GM23248 (cell line): ENCODE data around the gene LONP2. TPM values are rescaled to one million over a fixed set of nuclear protein-coding genes. Genes with fewer than 3 reads are reported as not detected.

Experiments used
- DNase-seq: peaks from one replicate; pipeline ENCODE4 v3.0.0-alpha.2; 2015
- H2AFZ ChIP-seq: fragments of 200-600 bp; sonication (generic); 2 replicates; pipeline ENCODE4 v1.6.1; 2016; ENCODE audit warnings: antibody characterized with exemption
- H3F3A ChIP-seq: fragments of 200-600 bp; sonication (generic); 2 replicates; pipeline ENCODE4 v1.6.1; 2016; ENCODE audit warnings: mild to moderate bottlenecking, antibody characterized with exemption, mixed run types; ENCODE audit not compliant: insufficient read depth
- H3K27ac ChIP-seq: fragments of 200-600 bp; sonication (generic); 2 replicates; pipeline ENCODE4 v1.5.1; 2016; ENCODE audit warnings: mild to moderate bottlenecking
- H3K27me3 ChIP-seq: fragments of 200-600 bp; sonication (generic); replicated peaks from 2 replicates; pipeline ENCODE4 v1.6.1; 2016; ENCODE audit warnings: mild to moderate bottlenecking; ENCODE audit not compliant: insufficient read depth
- H3K36me3 ChIP-seq: fragments of 200-600 bp; sonication (generic); 2 replicates; pipeline ENCODE4 v1.6.1; 2016; ENCODE audit warnings: low read depth, mild to moderate bottlenecking
- H3K4me1 ChIP-seq: fragments of 200-600 bp; sonication (generic); 2 replicates; pipeline ENCODE4 v1.6.1; 2016; ENCODE audit warnings: mild to moderate bottlenecking; ENCODE audit not compliant: insufficient read depth
- H3K4me2 ChIP-seq: fragments of 200-600 bp; sonication (generic); one replicate; pipeline ENCODE4 v1.6.1; 2016; ENCODE audit warnings: mild to moderate bottlenecking; ENCODE audit not compliant: unreplicated experiment
- H3K4me3 ChIP-seq: fragments of 200-600 bp; sonication (generic); 2 replicates; pipeline ENCODE4 v1.5.1; 2016; ENCODE audit warnings: mild to moderate bottlenecking
- H3K79me2 ChIP-seq: fragments of 200-600 bp; sonication (generic); 2 replicates; pipeline ENCODE4 v1.6.1; 2016; ENCODE audit warnings: mild to moderate bottlenecking; ENCODE audit not compliant: insufficient read depth
- H3K9ac ChIP-seq: fragments of 200-600 bp; sonication (generic); 2 replicates; pipeline ENCODE4 v1.6.1; 2016; ENCODE audit warnings: mild to moderate bottlenecking
- H3K9me2 ChIP-seq: fragments of 200-600 bp; sonication (generic); 2 replicates; pipeline ENCODE4 v1.6.1; 2016; ENCODE audit warnings: mixed run types, mild to moderate bottlenecking, moderate library complexity; ENCODE audit not compliant: insufficient read depth
- H3K9me3 ChIP-seq: fragments of 200-600 bp; sonication (generic); one replicate; pipeline ENCODE4 v1.6.1; 2017; ENCODE audit warnings: low read depth
- H4K20me1 ChIP-seq: fragments of 200-600 bp; sonication (generic); 2 replicates; pipeline ENCODE4 v1.6.0; 2016; ENCODE audit not compliant: insufficient read depth
- EZH2 ChIP-seq: fragments of 200-600 bp; sonication (generic); IDR thresholded peaks from 2 replicates; pipeline ENCODE4 v1.6.1; 2018; ENCODE audit warnings: antibody characterized with exemption, mild to moderate bottlenecking; ENCODE audit not compliant: insufficient read depth, poor library complexity, severe bottlenecking
- EZH2phosphoT487 ChIP-seq: fragments of 200-600 bp; sonication (generic); IDR thresholded peaks from 2 replicates; pipeline ENCODE4 v1.6.1; 2018; ENCODE audit warnings: antibody characterized with exemption, moderate library complexity, mild to moderate bottlenecking, low read depth; ENCODE audit not compliant: insufficient read depth
- WGBS, 2 experiments: methylation state at CpG; one replicate each; pipeline ENCODE4 v1.1.6; 2015 to 2017; ENCODE audit warnings: low lambda C conversion rate in 2 of 2, low coverage in 1 of 2; ENCODE audit errors: missing lambda C conversion rate in 2 of 2; 5-methylcytosine and 5-hydroxymethylcytosine counted together
- in situ Hi-C: fragments of 300-500 bp; cut with MboI; formaldehyde crosslinking; loops from 2 replicates; pipeline ENCODE4 v1.15.0; 2020
- polyA plus RNA-seq: library from polyadenylated mRNA; unstranded; fragments of >200 nt; fragmentation: Nextera tagmentation; extraction: Ambion mirVana; gene quantifications from 2 replicates; pipeline ENCODE4 v1.2.1, GENCODE V29; 2016
- total RNA-seq: library from RNA; depleted of rRNA; stranded (reverse); fragments of >200 nt; shearing (Covaris generic); gene quantifications from 2 replicates; pipeline ENCODE4 v1.2.3, GENCODE V29; 2014

Gene LONP2
- total and polyA plus RNA-seq, 2 experiments from 2014 or later = 46.5 to 53.9 TPM

- no peak overlapping the region for H3K4me3 ChIP-seq
- H3K4me2 ChIP-seq = no peak overlapping the region
- no peaks in the 10 kb centered on the region for H3K9me2 ChIP-seq
- 68 to 75% methylated on average over 3 of the region's 3 CpGs for WGBS, 2 experiments
- H3K9me3 ChIP-seq = no peaks in the 10 kb centered on the region
- H3K4me1 ChIP-seq = no peaks in the 10 kb centered on the region
- H3K9ac ChIP-seq = no peak overlapping the region
- no peaks in the 10 kb centered on the region for H3K79me2 ChIP-seq
- no peak overlapping the region for H3K27ac ChIP-seq
- H3K36me3 ChIP-seq = no peaks in the 10 kb centered on the region
- H3F3A ChIP-seq = no peaks in the 10 kb centered on the region
- no peak overlapping the region for H2AFZ ChIP-seq
- H4K20me1 ChIP-seq = no peaks in the 10 kb centered on the region
- in situ Hi-C loops = no loop called here
- 0 out of 2 replicates have a peak, but pooled peaks cover 3% of the 10 kb centered on the region for H3K27me3 ChIP-seq
- DNase-seq = no peak
- TF ChIP-seq EZH2phosphoT487 (no peak), EZH2 (no peak)
Measured at GRCh38 chr16:48212033-48212432, 32.1 kb upstream of the LONP2 start.

- in situ Hi-C loops = no loop called here
- Histone ChIP-seq H3K9ac (no peak overlapping the region), H3K4me2 (no peak overlapping the region), H3F3A (no peaks in the 10 kb centered on the region), H3K79me2 (no peaks in the 10 kb centered on the region), H3K4me1 (no peaks in the 10 kb centered on the region), H4K20me1 (no peaks in the 10 kb centered on the region), H3K27me3 (0 out of 2 replicates have a peak, but pooled peaks cover 3% of the 10 kb centered on the region), H3K9me3 (no peaks in the 10 kb centered on the region), H3K4me3 (no peak overlapping the region), H3K27ac (no peak overlapping the region), H3K36me3 (no peaks in the 10 kb centered on the region), H2AFZ (no peak overlapping the region), H3K9me2 (no peaks in the 10 kb centered on the region)
- no peak for DNase-seq
- TF ChIP-seq EZH2phosphoT487 = no peak
- TF ChIP-seq EZH2 = no peak
- 42 to 44% methylated on average over 6 of the region's 6 CpGs for WGBS, 2 experiments
Measured at GRCh38 chr16:48215738-48216137, 28.4 kb upstream of the LONP2 start.

- no peak overlapping the region for H3K9ac ChIP-seq
- no peaks in the 10 kb centered on the region for H3K4me1 ChIP-seq
- no peak overlapping the region for H3K4me2 ChIP-seq
- no peak for TF ChIP-seq EZH2
- TF ChIP-seq EZH2phosphoT487 = no peak
- no peak overlapping the region for H3K27ac ChIP-seq
- WGBS, 2 experiments = 37 to 41% methylated on average over 2 of the region's 2 CpGs
- no peaks in the 10 kb centered on the region for H3K9me2 ChIP-seq
- DNase-seq = no peak
- H3F3A ChIP-seq = no peaks in the 10 kb centered on the region
- no peak overlapping the region for H3K4me3 ChIP-seq
- no peaks in the 10 kb centered on the region for H3K36me3 ChIP-seq
- in situ Hi-C loops = no loop called here
- no peak overlapping the region for H2AFZ ChIP-seq
- H3K9me3 ChIP-seq = no peaks in the 10 kb centered on the region
- H3K79me2 ChIP-seq = no peaks in the 10 kb centered on the region
- H3K27me3 ChIP-seq = 0 out of 2 replicates have a peak, but pooled peaks cover 3% of the 10 kb centered on the region
- no peaks in the 10 kb centered on the region for H4K20me1 ChIP-seq
Measured at GRCh38 chr16:48217708-48218107, 26.4 kb upstream of the LONP2 start.

- in situ Hi-C loops = no loop called here
- no peaks in the 10 kb centered on the region for H3K4me1 ChIP-seq
- no peak overlapping the region for H3K4me3 ChIP-seq
- no peak overlapping the region for H3K27ac ChIP-seq
- no peaks in the 10 kb centered on the region for H4K20me1 ChIP-seq
- H3K9me3 ChIP-seq = no peaks in the 10 kb centered on the region
- no peaks in the 10 kb centered on the region for H3K79me2 ChIP-seq
- H3K9ac ChIP-seq = no peak overlapping the region
- H3K36me3 ChIP-seq = no peaks in the 10 kb centered on the region
- 0 out of 2 replicates have a peak, but pooled peaks cover 3% of the 10 kb centered on the region for H3K27me3 ChIP-seq
- 53 to 58% methylated on average over 3 of the region's 3 CpGs for WGBS, 2 experiments
- TF ChIP-seq EZH2 (no peak), EZH2phosphoT487 (no peak)
- H3K9me2 ChIP-seq = no peaks in the 10 kb centered on the region
- H2AFZ ChIP-seq = no peak overlapping the region
- H3F3A ChIP-seq = no peaks in the 10 kb centered on the region
- no peak overlapping the region for H3K4me2 ChIP-seq
- DNase-seq = no peak
Measured at GRCh38 chr16:48218473-48218872, 25.6 kb upstream of the LONP2 start.

- Histone ChIP-seq H3K27ac (no peak overlapping the region), H3K9me2 (no peaks in the 10 kb centered on the region), H2AFZ (no peak overlapping the region), H3K4me3 (no peak overlapping the region), H3K27me3 (no peaks in the 10 kb centered on the region), H3K36me3 (no peaks in the 10 kb centered on the region), H3K9me3 (no peaks in the 10 kb centered on the region), H3K4me1 (0 out of 2 replicates have a peak, but pooled peaks cover 8% of the 10 kb centered on the region), H3K4me2 (no peak overlapping the region), H4K20me1 (no peaks in the 10 kb centered on the region), H3F3A (no peaks in the 10 kb centered on the region), H3K79me2 (no peaks in the 10 kb centered on the region), H3K9ac (no peak overlapping the region)
- in situ Hi-C loops = no loop called here
- 25 to 38% methylated on average over 3 of the region's 3 CpGs for WGBS, 2 experiments
- TF ChIP-seq EZH2phosphoT487 = no peak
- no peak for TF ChIP-seq EZH2
- no peak for DNase-seq
Measured at GRCh38 chr16:48220891-48221290, 23.2 kb upstream of the LONP2 start.
